ENCODE measurements around the gene RNASE8.

- TF ChIP-seq, protein P1, sequence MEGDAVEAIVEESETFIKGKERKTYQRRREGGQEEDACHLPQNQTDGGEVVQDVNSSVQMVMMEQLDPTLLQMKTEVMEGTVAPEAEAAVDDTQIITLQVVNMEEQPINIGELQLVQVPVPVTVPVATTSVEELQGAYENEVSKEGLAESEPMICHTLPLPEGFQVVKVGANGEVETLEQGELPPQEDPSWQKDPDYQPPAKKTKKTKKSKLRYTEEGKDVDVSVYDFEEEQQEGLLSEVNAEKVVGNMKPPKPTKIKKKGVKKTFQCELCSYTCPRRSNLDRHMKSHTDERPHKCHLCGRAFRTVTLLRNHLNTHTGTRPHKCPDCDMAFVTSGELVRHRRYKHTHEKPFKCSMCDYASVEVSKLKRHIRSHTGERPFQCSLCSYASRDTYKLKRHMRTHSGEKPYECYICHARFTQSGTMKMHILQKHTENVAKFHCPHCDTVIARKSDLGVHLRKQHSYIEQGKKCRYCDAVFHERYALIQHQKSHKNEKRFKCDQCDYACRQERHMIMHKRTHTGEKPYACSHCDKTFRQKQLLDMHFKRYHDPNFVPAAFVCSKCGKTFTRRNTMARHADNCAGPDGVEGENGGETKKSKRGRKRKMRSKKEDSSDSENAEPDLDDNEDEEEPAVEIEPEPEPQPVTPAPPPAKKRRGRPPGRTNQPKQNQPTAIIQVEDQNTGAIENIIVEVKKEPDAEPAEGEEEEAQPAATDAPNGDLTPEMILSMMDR (IDR thresholded peaks at IDR 0.05) = no peak
- TF ChIP-seq POLR2AphosphoS5 (IDR thresholded peaks at IDR 0.05) (no peak), EP300 (IDR thresholded peaks at IDR 0.05) (no peak), POLR2A (IDR thresholded peaks at IDR 0.05) (no peak)
These were observed 40.7 kb downstream of the RNASE8 start, which contains the start of gene ZNF219 for GRCh38 chr14:21098076-21098891.

Measured in stomach (tissue), 4 donors.